ENCODE results near the gene GATD1.

DNA sequence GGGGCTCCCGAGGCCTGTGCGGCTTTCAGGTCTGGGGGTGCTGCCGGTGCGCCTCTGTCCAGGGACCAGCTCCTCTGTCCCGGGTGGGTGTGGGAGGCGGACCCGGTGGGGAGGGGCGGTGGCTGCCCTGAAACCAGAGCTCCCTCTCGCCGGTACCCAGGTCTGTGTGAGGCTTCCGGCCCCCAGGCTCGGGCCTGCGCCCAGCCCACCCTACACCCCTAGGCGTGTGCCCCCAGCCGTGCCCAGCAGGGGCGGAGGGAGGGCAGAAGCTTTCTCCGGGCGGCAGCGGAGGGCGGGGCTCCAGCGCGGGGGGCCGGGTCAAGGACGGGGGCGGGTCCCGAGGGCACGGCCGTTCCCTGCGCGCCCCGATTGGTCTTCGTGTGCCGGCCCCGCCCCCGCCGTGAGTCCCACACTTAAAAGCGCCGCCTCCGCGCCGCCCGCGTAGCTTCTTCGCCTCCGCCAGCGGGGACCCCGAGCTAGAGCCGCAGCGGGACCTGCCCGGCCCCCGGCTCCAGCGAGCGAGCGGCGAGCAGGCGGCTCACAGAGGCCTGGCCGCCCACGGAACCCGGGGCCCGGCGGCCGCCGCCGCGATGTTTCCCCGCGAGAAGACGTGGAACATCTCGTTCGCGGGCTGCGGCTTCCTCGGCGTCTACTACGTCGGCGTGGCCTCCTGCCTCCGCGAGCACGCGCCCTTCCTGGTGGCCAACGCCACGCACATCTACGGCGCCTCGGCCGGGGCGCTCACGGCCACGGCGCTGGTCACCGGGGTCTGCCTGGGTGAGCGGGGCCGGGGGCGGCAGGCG lies 42.0 kb upstream of the GATD1 start:
- TF ChIP-seq, protein P1, sequence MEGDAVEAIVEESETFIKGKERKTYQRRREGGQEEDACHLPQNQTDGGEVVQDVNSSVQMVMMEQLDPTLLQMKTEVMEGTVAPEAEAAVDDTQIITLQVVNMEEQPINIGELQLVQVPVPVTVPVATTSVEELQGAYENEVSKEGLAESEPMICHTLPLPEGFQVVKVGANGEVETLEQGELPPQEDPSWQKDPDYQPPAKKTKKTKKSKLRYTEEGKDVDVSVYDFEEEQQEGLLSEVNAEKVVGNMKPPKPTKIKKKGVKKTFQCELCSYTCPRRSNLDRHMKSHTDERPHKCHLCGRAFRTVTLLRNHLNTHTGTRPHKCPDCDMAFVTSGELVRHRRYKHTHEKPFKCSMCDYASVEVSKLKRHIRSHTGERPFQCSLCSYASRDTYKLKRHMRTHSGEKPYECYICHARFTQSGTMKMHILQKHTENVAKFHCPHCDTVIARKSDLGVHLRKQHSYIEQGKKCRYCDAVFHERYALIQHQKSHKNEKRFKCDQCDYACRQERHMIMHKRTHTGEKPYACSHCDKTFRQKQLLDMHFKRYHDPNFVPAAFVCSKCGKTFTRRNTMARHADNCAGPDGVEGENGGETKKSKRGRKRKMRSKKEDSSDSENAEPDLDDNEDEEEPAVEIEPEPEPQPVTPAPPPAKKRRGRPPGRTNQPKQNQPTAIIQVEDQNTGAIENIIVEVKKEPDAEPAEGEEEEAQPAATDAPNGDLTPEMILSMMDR (IDR thresholded peaks at IDR 0.05; ENCODE audit: poor library complexity, severe bottlenecking), result no peak
- TF ChIP-seq RAD21 (conservative IDR thresholded peaks at IDR 0.05), result peak; percentile 27
- no peak for TF ChIP-seq TAF1 (IDR thresholded peaks at IDR 0.05; ENCODE audit: low read depth)
- TF ChIP-seq, protein P2, sequence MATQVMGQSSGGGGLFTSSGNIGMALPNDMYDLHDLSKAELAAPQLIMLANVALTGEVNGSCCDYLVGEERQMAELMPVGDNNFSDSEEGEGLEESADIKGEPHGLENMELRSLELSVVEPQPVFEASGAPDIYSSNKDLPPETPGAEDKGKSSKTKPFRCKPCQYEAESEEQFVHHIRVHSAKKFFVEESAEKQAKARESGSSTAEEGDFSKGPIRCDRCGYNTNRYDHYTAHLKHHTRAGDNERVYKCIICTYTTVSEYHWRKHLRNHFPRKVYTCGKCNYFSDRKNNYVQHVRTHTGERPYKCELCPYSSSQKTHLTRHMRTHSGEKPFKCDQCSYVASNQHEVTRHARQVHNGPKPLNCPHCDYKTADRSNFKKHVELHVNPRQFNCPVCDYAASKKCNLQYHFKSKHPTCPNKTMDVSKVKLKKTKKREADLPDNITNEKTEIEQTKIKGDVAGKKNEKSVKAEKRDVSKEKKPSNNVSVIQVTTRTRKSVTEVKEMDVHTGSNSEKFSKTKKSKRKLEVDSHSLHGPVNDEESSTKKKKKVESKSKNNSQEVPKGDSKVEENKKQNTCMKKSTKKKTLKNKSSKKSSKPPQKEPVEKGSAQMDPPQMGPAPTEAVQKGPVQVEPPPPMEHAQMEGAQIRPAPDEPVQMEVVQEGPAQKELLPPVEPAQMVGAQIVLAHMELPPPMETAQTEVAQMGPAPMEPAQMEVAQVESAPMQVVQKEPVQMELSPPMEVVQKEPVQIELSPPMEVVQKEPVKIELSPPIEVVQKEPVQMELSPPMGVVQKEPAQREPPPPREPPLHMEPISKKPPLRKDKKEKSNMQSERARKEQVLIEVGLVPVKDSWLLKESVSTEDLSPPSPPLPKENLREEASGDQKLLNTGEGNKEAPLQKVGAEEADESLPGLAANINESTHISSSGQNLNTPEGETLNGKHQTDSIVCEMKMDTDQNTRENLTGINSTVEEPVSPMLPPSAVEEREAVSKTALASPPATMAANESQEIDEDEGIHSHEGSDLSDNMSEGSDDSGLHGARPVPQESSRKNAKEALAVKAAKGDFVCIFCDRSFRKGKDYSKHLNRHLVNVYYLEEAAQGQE (IDR thresholded peaks at IDR 0.05; ENCODE audit: borderline replicate concordance), result peak; percentile 17
- peak; percentile 66 for TF ChIP-seq POLR2AphosphoS5 (IDR thresholded peaks at IDR 0.05)
- TF ChIP-seq EZH2 (IDR thresholded peaks at IDR 0.05; ENCODE audit: borderline replicate concordance, insufficient read depth, low read length, poor library complexity, severe bottlenecking), result no peak
- no peak for TF ChIP-seq SMC3 (conservative IDR thresholded peaks at IDR 0.05; ENCODE audit: poor library complexity)
- TF ChIP-seq EP300 (conservative IDR thresholded peaks at IDR 0.05; ENCODE audit: poor library complexity, severe bottlenecking), result peak; percentile 23

Measured in neural cell (in vitro differentiated cells).